H1 (cell line): ENCODE results near the gene ARHGEF18. TPM values are rescaled to one million over a fixed set of nuclear protein-coding genes. Genes with fewer than 3 reads are reported as not detected.
"Not testable (repeated sequence)": the region's sequence is repeated elsewhere in the genome, so short reads cannot be mapped to it uniquely, and the experiment has no call there.

Experiments used
- CTCF ChIA-PET: fragments of 300-600 bp; sonication (Branson Sonifier 250); formaldehyde crosslinking; loops from one replicate; lab custom pipeline; 2021; ENCODE audit not compliant: partially characterized antibody; lab: Charles Lee
- POLR2A ChIA-PET: fragments of 300-600 bp; sonication (Branson Sonifier 250); formaldehyde crosslinking; loops from one replicate; lab custom pipeline; 2021; ENCODE audit warnings: inconsistent platforms; ENCODE audit not compliant: partially characterized antibody; lab: Charles Lee
- DNase-seq, 2 experiments: peaks; one replicate each; pipeline versions ENCODE4 v3.0.0 to v3.0.0-alpha.2; 2010 to 2022; ENCODE audit warnings: low spot score in 2 of 2, low read depth in 1 of 2, mixed read lengths in 1 of 2
- FAIRE-seq: peaks from 2 replicates; lab custom pipeline; 2011; peaks lifted over from hg19 to GRCh38; lab: Jason Lieb, UNC
- H2AFZ ChIP-seq: 2 replicates; pipeline ENCODE4 v1.8.1; 2012; ENCODE audit warnings: low read length, inconsistent platforms
- H2AK5ac ChIP-seq: 2 replicates; pipeline ENCODE4 v1.6.1; 2013; ENCODE audit warnings: low read depth, low read length
- H2BK120ac ChIP-seq: replicated peaks from 2 replicates; pipeline ENCODE3; 2013; ENCODE audit warnings: low read depth, low read length, inconsistent platforms
- H2BK12ac ChIP-seq: 2 replicates; pipeline ENCODE4 v1.6.1; 2013; ENCODE audit warnings: low read depth, low read length
- H2BK15ac ChIP-seq: 2 replicates; pipeline ENCODE4 v1.6.1; 2013; ENCODE audit warnings: low read length
- H2BK20ac ChIP-seq: 2 replicates; pipeline ENCODE4 v1.6.1; 2013; ENCODE audit warnings: low read length
- H2BK5ac ChIP-seq: 2 replicates; pipeline ENCODE4 v1.6.1; 2013; ENCODE audit warnings: low read depth, low read length
- H3K14ac ChIP-seq: 2 replicates; pipeline ENCODE4 v1.6.1; 2013; ENCODE audit warnings: inconsistent platforms; ENCODE audit not compliant: insufficient read length
- H3K18ac ChIP-seq: 2 replicates; pipeline ENCODE4 v1.6.1; 2013; ENCODE audit warnings: low read length; ENCODE audit errors: extremely low read depth
- H3K23ac ChIP-seq: 2 replicates; pipeline ENCODE4 v1.6.1; 2013; ENCODE audit warnings: inconsistent platforms; ENCODE audit not compliant: insufficient read length
- H3K23me2 ChIP-seq: 2 replicates; pipeline ENCODE4 v1.6.1; 2013; ENCODE audit warnings: low read depth, low read length
- H3K27ac ChIP-seq: 2 replicates; pipeline ENCODE4 v1.6.1; 2011; ENCODE audit warnings: low read depth, low read length, inconsistent platforms
- H3K27me3 ChIP-seq, 4 experiments: replicated peaks in 1 of 4; 1 replicate in 1 of 4; 2 replicates in 3 of 4; pipeline versions ENCODE4 v1.6.1 to v1.8.1; 2011 to 2013; ENCODE audit warnings: low read length in 3 of 4, mild to moderate bottlenecking in 3 of 4, inconsistent platforms in 2 of 4, mixed read lengths in 2 of 4, moderate library complexity in 1 of 4; ENCODE audit not compliant: control insufficient read depth in 3 of 4, insufficient read depth in 3 of 4; ENCODE audit errors: extremely low read depth in 1 of 4
- H3K36me3 ChIP-seq, 4 experiments: 2 replicates each; pipeline versions ENCODE4 v1.6.1 to v1.8.1; 2011 to 2013; ENCODE audit warnings: mild to moderate bottlenecking in 4 of 4, low read length in 3 of 4, moderate library complexity in 2 of 4, control low read depth in 1 of 4, inconsistent platforms in 1 of 4; ENCODE audit not compliant: insufficient read depth in 4 of 4, control insufficient read depth in 2 of 4
- H3K4ac ChIP-seq: replicated peaks from 2 replicates; pipeline ENCODE3; 2013; ENCODE audit warnings: low read length, low read depth, mixed read lengths, inconsistent platforms; ENCODE audit not compliant: insufficient read length
- H3K4me1 ChIP-seq, 4 experiments: replicated peaks in 1 of 4; 1 replicate in 1 of 4; 2 replicates in 3 of 4; pipeline versions ENCODE4 v1.6.1 to v1.8.1; 2011 to 2013; ENCODE audit warnings: low read length in 3 of 4, inconsistent platforms in 2 of 4, mixed read lengths in 1 of 4; ENCODE audit not compliant: insufficient read depth in 4 of 4, control insufficient read depth in 3 of 4
- H3K4me2 ChIP-seq, 2 experiments: 2 replicates each; pipeline versions ENCODE4 v1.6.1 to v1.8.1; 2011 to 2013; ENCODE audit warnings: low read depth in 2 of 2, low read length in 2 of 2, control low read depth in 1 of 2, inconsistent platforms in 1 of 2, mild to moderate bottlenecking in 1 of 2; ENCODE audit not compliant: insufficient read depth in 1 of 2
- H3K4me3 ChIP-seq, 4 experiments: fragments of 200-600, 300-600 bp in 1 of 4; sonication (generic), shearing (Covaris generic), sonication (Bioruptor Twin) in 1 of 4; 2 replicates each; pipeline versions ENCODE4 v1.5.1 to v1.8.1; 2011 to 2016; ENCODE audit warnings: low read length in 4 of 4, low read depth in 3 of 4, control low read depth in 2 of 4, inconsistent platforms in 2 of 4, mild to moderate bottlenecking in 2 of 4, mixed read lengths in 1 of 4, moderate library complexity in 1 of 4; ENCODE audit not compliant: insufficient read depth in 2 of 4; ENCODE audit errors: extremely low read depth in 1 of 4
- H3K56ac ChIP-seq: replicated peaks from 2 replicates; pipeline ENCODE3; 2013; ENCODE audit warnings: low read depth, mild to moderate bottlenecking, mixed read lengths, low read length, inconsistent platforms; ENCODE audit not compliant: insufficient read length
- H3K79me1 ChIP-seq: 2 replicates; pipeline ENCODE4 v1.6.1; 2013; ENCODE audit warnings: low read depth, low read length, control low read depth
- H3K79me2 ChIP-seq, 2 experiments: 2 replicates each; pipeline versions ENCODE4 v1.6.1 to v1.8.1; 2012 to 2013; ENCODE audit warnings: low read length in 2 of 2, mild to moderate bottlenecking in 2 of 2, inconsistent platforms in 1 of 2; ENCODE audit not compliant: insufficient read depth in 2 of 2, control insufficient read depth in 1 of 2
- H3K9ac ChIP-seq, 4 experiments: replicated peaks in 1 of 4; 1 replicate in 1 of 4; 2 replicates in 3 of 4; pipeline versions ENCODE4 v1.6.1 to v1.8.1; 2011 to 2013; ENCODE audit warnings: low read depth in 3 of 4, low read length in 3 of 4, control low read depth in 2 of 4, mild to moderate bottlenecking in 2 of 4, moderate library complexity in 2 of 4, inconsistent platforms in 1 of 4; ENCODE audit errors: extremely low read depth in 1 of 4
- H3K9me3 ChIP-seq, 2 experiments: 2 replicates each; pipeline versions ENCODE4 v1.6.1 to v1.8.1; 2012 to 2013; ENCODE audit warnings: mild to moderate bottlenecking in 2 of 2, moderate library complexity in 2 of 2, control low read depth in 1 of 2, inconsistent platforms in 1 of 2, low read depth in 1 of 2, low read length in 1 of 2, mixed read lengths in 1 of 2; ENCODE audit not compliant: insufficient read depth in 2 of 2
- H4K20me1 ChIP-seq, 2 experiments: replicated peaks in 1 of 2; 2 replicates each; pipeline versions ENCODE3 to v1.8.1; 2011 to 2013; ENCODE audit warnings: inconsistent platforms in 2 of 2, low read length in 2 of 2, mild to moderate bottlenecking in 1 of 2; ENCODE audit not compliant: insufficient read depth in 2 of 2, control insufficient read depth in 1 of 2
- H4K5ac ChIP-seq: 2 replicates; pipeline ENCODE4 v1.6.1; 2013; ENCODE audit warnings: low read length, low read depth, mixed read lengths, inconsistent platforms; ENCODE audit not compliant: insufficient read length
- H4K8ac ChIP-seq: 2 replicates; pipeline ENCODE4 v1.8.0; 2013; ENCODE audit warnings: mild to moderate bottlenecking, moderate library complexity, low read length, inconsistent platforms; ENCODE audit not compliant: insufficient read depth; ENCODE audit errors: extremely low read depth
- H4K91ac ChIP-seq: replicated peaks from 2 replicates; pipeline ENCODE3; 2013; ENCODE audit warnings: low read length, mixed read lengths, inconsistent platforms; ENCODE audit not compliant: insufficient read length
- WGBS, 2 experiments: shearing (Covaris generic) in 1 of 2; methylation state at CpG; one replicate each; pipeline versions ENCODE4 v1.1.6 to v1.1.7; 2013 to 2015; ENCODE audit warnings: low lambda C conversion rate in 2 of 2, mixed read lengths in 2 of 2, inconsistent platforms in 1 of 2, low coverage in 1 of 2, missing lambda C conversion rate in 1 of 2; ENCODE audit not compliant: insufficient replicate concordance in 2 of 2, insufficient coverage in 1 of 2, insufficient read length in 1 of 2; ENCODE audit errors: extremely low coverage in 1 of 2, missing lambda C conversion rate in 1 of 2; 5-methylcytosine and 5-hydroxymethylcytosine counted together
- polyA plus RNA-seq, 7 experiments: library from polyadenylated mRNA; depleted of rRNA in 3 of 7; stranded (reverse) in 5 of 7; unstranded in 2 of 7; fragments of >200 nt in 5 of 7; fragments of 200-250 nt in 2 of 7; gene quantifications; 1 replicate in 5 of 7; 2 replicates in 1 of 7; 4 replicates in 1 of 7; pipeline versions ENCODE4 v1.2.1 to v1.2.3, GENCODE V29; 2011 to 2013; ENCODE audit warnings: missing spikeins in 2 of 7, mixed read lengths in 2 of 7
- total RNA-seq: library from RNA; stranded (reverse); fragmentation: NEBNext Ultra II Directional; extraction: Animal tissue kit (Norgen Biotek cat#: 25700); gene quantifications from 2 replicates; pipeline ENCODE4 v1.2.1, GENCODE V29; 2021

ARHGEF18 gene
- total and polyA plus RNA-seq, 2 of the 8 experiments (the other 6 are each of a cell fraction or from before 2014, with no cell fraction given) = 12.2 to 35.9 TPM

DNA sequence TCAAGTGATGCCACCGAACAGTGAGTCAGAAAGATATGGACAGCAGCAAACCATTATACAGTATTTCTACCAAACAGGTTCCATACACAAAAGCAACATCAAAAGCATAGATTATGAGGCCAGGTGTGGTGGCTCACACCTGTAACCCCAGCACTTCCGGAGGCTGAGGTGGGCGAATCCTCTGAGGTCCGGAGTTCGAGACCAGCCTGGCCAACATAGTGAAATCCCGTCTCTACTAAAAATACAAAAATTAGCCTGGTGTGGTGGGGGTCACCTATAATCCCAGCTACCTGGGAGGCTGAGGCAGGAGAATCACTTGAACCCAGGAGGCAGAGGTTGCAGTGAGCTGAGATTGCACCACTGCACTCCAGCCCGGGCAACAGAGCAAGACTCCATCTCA is 1.7 kb upstream of the ARHGEF18 start:
- H3K23ac ChIP-seq, H4K8ac ChIP-seq, H2BK120ac ChIP-seq, FAIRE-seq, H4K91ac ChIP-seq, H2BK20ac ChIP-seq, H4K5ac ChIP-seq, H2AK5ac ChIP-seq, H3K4me3 ChIP-seq, H3K4me2 ChIP-seq, H3K14ac ChIP-seq, H3K79me2 ChIP-seq, H2BK12ac ChIP-seq, H3K4me1 ChIP-seq, H3K27me3 ChIP-seq, H3K18ac ChIP-seq, POLR2A ChIA-PET, DNase-seq, H3K4ac ChIP-seq, H3K36me3 ChIP-seq, H2AFZ ChIP-seq, H2BK15ac ChIP-seq, H3K79me1 ChIP-seq, H3K56ac ChIP-seq, H3K23me2 ChIP-seq, H2BK5ac ChIP-seq, H3K9ac ChIP-seq, H3K27ac ChIP-seq, H4K20me1 ChIP-seq: not testable (repeated sequence)
- WGBS, 2 experiments = 84% methylated on average over 7 of the region's 7 CpGs; no CpG with 5 or more reads in 1 of the 2 experiments
- peaks cover 5 to 12% of the 10 kb centered on the region in 2 experiments; a peak in 3 of 4 replicates for H3K9me3 ChIP-seq
- CTCF ChIA-PET = interaction anchor here (1.8 kb wide), 1 partner anchor 18 kb away, joined by 5 read pairs; no protein-coding TSS in a partner anchor
